HepG2 (cell line): ENCODE data around the gene SELENOH. TPM values are rescaled to one million over a fixed set of nuclear protein-coding genes. Genes with fewer than 3 reads are reported as not detected.

Experiments
- ELF1 ChIP-seq: sonication (generic); formaldehyde crosslinking; IDR thresholded peaks from 2 replicates; pipeline ENCODE4 v1.4.0; 2020; ENCODE audit warnings: missing genetic modification reagents
- FOXK1 ChIP-seq: sonication (generic); formaldehyde crosslinking; IDR thresholded peaks from 2 replicates; pipeline ENCODE4 v1.4.0; 2020; ENCODE audit warnings: low read depth, missing genetic modification reagents, borderline replicate concordance
- FOXO4 ChIP-seq: sonication (generic); formaldehyde crosslinking; conservative IDR thresholded peaks from 2 replicates; pipeline ENCODE4 v1.8.1; 2023; ENCODE audit warnings: missing genetic modification reagents
- GATA4 ChIP-seq: sonication (generic); IDR thresholded peaks from 2 replicates; pipeline ENCODE4 v1.6.1; 2016; ENCODE audit warnings: antibody characterized with exemption, low read depth, borderline replicate concordance
- JUN ChIP-seq: sonication (generic); formaldehyde crosslinking; IDR thresholded peaks from 2 replicates; pipeline ENCODE4 v1.4.0; 2020; ENCODE audit warnings: mild to moderate bottlenecking, missing genetic modification reagents
- JUND ChIP-seq: sonication (generic); formaldehyde crosslinking; IDR thresholded peaks from 2 replicates; pipeline ENCODE4 v1.8.0; 2022; ENCODE audit warnings: mild to moderate bottlenecking, missing genetic modification reagents
- NFKB2 ChIP-seq: sonication (generic); formaldehyde crosslinking; IDR thresholded peaks from 2 replicates; pipeline ENCODE4 v1.4.0; 2020; ENCODE audit warnings: missing genetic modification reagents, borderline replicate concordance
- TBL1XR1 ChIP-seq: fragments of 150-350 bp; IDR thresholded peaks from 2 replicates; pipeline ENCODE4 v1.6.1; 2014; ENCODE audit warnings: borderline replicate concordance, low read length; ENCODE audit not compliant: partially characterized antibody
- TBX2 ChIP-seq: sonication (generic); formaldehyde crosslinking; IDR thresholded peaks from 2 replicates; pipeline ENCODE4 v1.5.0; 2020; ENCODE audit warnings: missing genetic modification reagents, mild to moderate bottlenecking, borderline replicate concordance
- U2AF2 ChIP-seq: fragments of 200-400 bp; formaldehyde crosslinking; IDR thresholded peaks from 2 replicates; pipeline ENCODE4 v1.6.1; 2017; ENCODE audit warnings: low read depth, mild to moderate bottlenecking, low read length
- ZNF512B ChIP-seq: sonication (generic); formaldehyde crosslinking; IDR thresholded peaks from 2 replicates; pipeline ENCODE4 v1.5.1; 2020; ENCODE audit warnings: missing genetic modification reagents, mild to moderate bottlenecking, borderline replicate concordance
- ZNF644 ChIP-seq: IDR thresholded peaks from 2 replicates; pipeline ENCODE4 v1.6.1; 2016; ENCODE audit warnings: low read depth
- ZNF878 ChIP-seq: sonication (generic); formaldehyde crosslinking; IDR thresholded peaks from 2 replicates; pipeline ENCODE4 v1.8.1; 2023; ENCODE audit warnings: mild to moderate bottlenecking, missing genetic modification reagents, moderate library complexity
- polyA plus RNA-seq, 8 experiments: library from polyadenylated mRNA; depleted of rRNA in 3 of 8; stranded (reverse) in 7 of 8; unstranded in 1 of 8; fragments of >200 nt; fragmentation: Illumina TruSeq in 4 of 8; extraction: Trizol in 4 of 8; gene quantifications; 2 replicates each; pipeline versions ENCODE4 v1.2.1 to v1.2.3, GENCODE V29; 2011 to 2016; ENCODE audit warnings: low read depth in 4 of 8, missing spikeins in 1 of 8, mixed read lengths in 1 of 8; ENCODE audit not compliant: insufficient read depth in 1 of 8
- total RNA-seq, 5 experiments: library from RNA; depleted of rRNA; stranded (reverse); fragments of >200 nt; fragmentation: Illumina TruSeq; extraction: Trizol; gene quantifications; 2 replicates each; pipeline ENCODE4 v1.2.3, GENCODE V29; 2016; ENCODE audit warnings: low read depth in 1 of 5
- TF ChIP-seq, protein P1 (sequence below): sonication (generic); formaldehyde crosslinking; conservative IDR thresholded peaks from 2 replicates; pipeline ENCODE4 v1.4.0; 2020; ENCODE audit warnings: mild to moderate bottlenecking, missing genetic modification reagents, moderate library complexity
- TF ChIP-seq, protein P2 (sequence below): IDR thresholded peaks from 2 replicates; pipeline ENCODE4 v1.6.1; 2016; ENCODE audit warnings: mild to moderate bottlenecking, missing biosample characterization, missing genetic modification reagents
- TF ChIP-seq, protein P3 (sequence below): sonication (generic); formaldehyde crosslinking; IDR thresholded peaks from 2 replicates; pipeline ENCODE4 v1.9.0; 2022; ENCODE audit warnings: low read depth, missing genetic modification reagents
- TF ChIP-seq, protein P4 (sequence below): IDR thresholded peaks from 2 replicates; pipeline ENCODE4 v1.6.1; 2018; ENCODE audit warnings: missing genetic modification reagents, mild to moderate bottlenecking, missing compliant biosample characterization

The SELENOH gene
- total and polyA plus RNA-seq, 2 of the 13 experiments (the other 11 are each of a cell fraction or from before 2014, with no cell fraction given) = 27.2 to 77.4 TPM

- TF ChIP-seq FOXK1 (CRISPR knock-in tag) (peak; percentile 79; the same call in 1 of the 2 replicates), GATA4 (peak; percentile 65; the same call in 1 of the 2 replicates), NFKB2 (CRISPR knock-in tag) (no peak), JUND (peak; percentile 40; the same call in 1 of the 2 replicates), TBX2 (peak; percentile 94), TBL1XR1 (peak; percentile 57), ZNF878 (CRISPR knock-in tag) (peak; percentile 32; the same call in 1 of the 2 replicates), ZNF512B (CRISPR knock-in tag) (no peak), JUN (CRISPR knock-in tag) (no peak; the same call in 1 of the 2 replicates), FOXO4 (CRISPR knock-in tag) (no peak), ELF1 (CRISPR knock-in tag) (peak; percentile 83), ZNF644 (CRISPR knock-in tag) (peak; percentile 13; the same call in 1 of the 2 replicates), U2AF2 (no peak)
- TF ChIP-seq, protein P1, sequence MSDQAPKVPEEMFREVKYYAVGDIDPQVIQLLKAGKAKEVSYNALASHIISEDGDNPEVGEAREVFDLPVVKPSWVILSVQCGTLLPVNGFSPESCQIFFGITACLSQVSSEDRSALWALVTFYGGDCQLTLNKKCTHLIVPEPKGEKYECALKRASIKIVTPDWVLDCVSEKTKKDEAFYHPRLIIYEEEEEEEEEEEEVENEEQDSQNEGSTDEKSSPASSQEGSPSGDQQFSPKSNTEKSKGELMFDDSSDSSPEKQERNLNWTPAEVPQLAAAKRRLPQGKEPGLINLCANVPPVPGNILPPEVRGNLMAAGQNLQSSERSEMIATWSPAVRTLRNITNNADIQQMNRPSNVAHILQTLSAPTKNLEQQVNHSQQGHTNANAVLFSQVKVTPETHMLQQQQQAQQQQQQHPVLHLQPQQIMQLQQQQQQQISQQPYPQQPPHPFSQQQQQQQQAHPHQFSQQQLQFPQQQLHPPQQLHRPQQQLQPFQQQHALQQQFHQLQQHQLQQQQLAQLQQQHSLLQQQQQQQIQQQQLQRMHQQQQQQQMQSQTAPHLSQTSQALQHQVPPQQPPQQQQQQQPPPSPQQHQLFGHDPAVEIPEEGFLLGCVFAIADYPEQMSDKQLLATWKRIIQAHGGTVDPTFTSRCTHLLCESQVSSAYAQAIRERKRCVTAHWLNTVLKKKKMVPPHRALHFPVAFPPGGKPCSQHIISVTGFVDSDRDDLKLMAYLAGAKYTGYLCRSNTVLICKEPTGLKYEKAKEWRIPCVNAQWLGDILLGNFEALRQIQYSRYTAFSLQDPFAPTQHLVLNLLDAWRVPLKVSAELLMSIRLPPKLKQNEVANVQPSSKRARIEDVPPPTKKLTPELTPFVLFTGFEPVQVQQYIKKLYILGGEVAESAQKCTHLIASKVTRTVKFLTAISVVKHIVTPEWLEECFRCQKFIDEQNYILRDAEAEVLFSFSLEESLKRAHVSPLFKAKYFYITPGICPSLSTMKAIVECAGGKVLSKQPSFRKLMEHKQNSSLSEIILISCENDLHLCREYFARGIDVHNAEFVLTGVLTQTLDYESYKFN (CRISPR knock-in tag) = peak; percentile 94
- TF ChIP-seq, protein P2, sequence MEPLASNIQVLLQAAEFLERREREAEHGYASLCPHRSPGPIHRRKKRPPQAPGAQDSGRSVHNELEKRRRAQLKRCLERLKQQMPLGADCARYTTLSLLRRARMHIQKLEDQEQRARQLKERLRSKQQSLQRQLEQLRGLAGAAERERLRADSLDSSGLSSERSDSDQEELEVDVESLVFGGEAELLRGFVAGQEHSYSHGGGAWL (CRISPR knock-in tag) = no peak
- TF ChIP-seq, protein P3, sequence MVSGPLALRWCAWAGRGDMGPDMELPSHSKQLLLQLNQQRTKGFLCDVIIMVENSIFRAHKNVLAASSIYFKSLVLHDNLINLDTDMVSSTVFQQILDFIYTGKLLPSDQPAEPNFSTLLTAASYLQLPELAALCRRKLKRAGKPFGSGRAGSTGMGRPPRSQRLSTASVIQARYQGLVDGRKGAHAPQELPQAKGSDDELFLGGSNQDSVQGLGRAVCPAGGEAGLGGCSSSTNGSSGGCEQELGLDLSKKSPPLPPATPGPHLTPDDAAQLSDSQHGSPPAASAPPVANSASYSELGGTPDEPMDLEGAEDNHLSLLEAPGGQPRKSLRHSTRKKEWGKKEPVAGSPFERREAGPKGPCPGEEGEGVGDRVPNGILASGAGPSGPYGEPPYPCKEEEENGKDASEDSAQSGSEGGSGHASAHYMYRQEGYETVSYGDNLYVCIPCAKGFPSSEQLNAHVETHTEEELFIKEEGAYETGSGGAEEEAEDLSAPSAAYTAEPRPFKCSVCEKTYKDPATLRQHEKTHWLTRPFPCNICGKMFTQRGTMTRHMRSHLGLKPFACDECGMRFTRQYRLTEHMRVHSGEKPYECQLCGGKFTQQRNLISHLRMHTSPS (CRISPR knock-in tag) = peak; percentile 31; the same call in 1 of the 2 replicates
- TF ChIP-seq, protein P4, sequence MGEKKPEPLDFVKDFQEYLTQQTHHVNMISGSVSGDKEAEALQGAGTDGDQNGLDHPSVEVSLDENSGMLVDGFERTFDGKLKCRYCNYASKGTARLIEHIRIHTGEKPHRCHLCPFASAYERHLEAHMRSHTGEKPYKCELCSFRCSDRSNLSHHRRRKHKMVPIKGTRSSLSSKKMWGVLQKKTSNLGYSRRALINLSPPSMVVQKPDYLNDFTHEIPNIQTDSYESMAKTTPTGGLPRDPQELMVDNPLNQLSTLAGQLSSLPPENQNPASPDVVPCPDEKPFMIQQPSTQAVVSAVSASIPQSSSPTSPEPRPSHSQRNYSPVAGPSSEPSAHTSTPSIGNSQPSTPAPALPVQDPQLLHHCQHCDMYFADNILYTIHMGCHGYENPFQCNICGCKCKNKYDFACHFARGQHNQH (CRISPR knock-in tag) = peak; percentile 81
Observed at GRCh38 chr11:57778318-57779037, 37.2 kb downstream of the SELENOH start (continued).
